HepG2 (cell line): Measurements from ENCODE around the gene PAK1. TPM values are rescaled to one million over a fixed set of nuclear protein-coding genes. Genes with fewer than 3 reads are reported as not detected.
A peak's percentile ranks its signal among the peaks of the same experiment; 100 is the strongest.

Experiments used
- ATAC-seq: fragments of 200-7000 bp; cut with Tn5 transposase; 3 replicates; pipeline ENCODE4 v1.9.1; 2020; ENCODE audit warnings: mild to moderate bottlenecking, moderate library complexity
- BruUV-seq: library from RNA; stranded (reverse); fragments of 400-500 nt; replicated peaks from 2 replicates; lab custom pipeline; 2021; lab: Mats Ljungman, UMichigan
- CTCF ChIA-PET: fragments of 300-600 bp; formaldehyde crosslinking; extraction: SDS; loops from one replicate; lab custom pipeline; 2021; ENCODE audit warnings: low total read pairs, inconsistent platforms, low intra/inter-chr PET ratio; lab: Yijun Ruan, JAX
- POLR2A ChIA-PET: fragments of 350-600 bp; sonication (Branson Sonifier 250); formaldehyde crosslinking; loops from one replicate; lab custom pipeline; 2020; ENCODE audit warnings: antibody characterized with exemption, inconsistent platforms; lab: Yijun Ruan, JAX
- DNase-seq: peaks from one replicate; pipeline ENCODE4 v3.0.0-alpha.2; 2015; ENCODE audit warnings: low spot score
- FAIRE-seq: peaks from 3 replicates; lab custom pipeline; 2011; peaks lifted over from hg19 to GRCh38; lab: Jason Lieb, UNC
- H2AFZ ChIP-seq: one replicate; pipeline ENCODE4 v1.6.1; 2011; ENCODE audit warnings: low read length, inconsistent platforms
- H3K27ac ChIP-seq: fragments of 300-600 bp; 3 replicates; pipeline ENCODE4 v1.8.0; 2011; ENCODE audit warnings: mixed run types, mild to moderate bottlenecking, mixed read lengths, low read length, inconsistent platforms; ENCODE audit not compliant: insufficient read depth; ENCODE audit errors: extremely low read length
- H3K27me3 ChIP-seq, 2 experiments: fragments of 200-600 bp in 1 of 2; 2 replicates in 1 of 2; 3 replicates in 1 of 2; pipeline versions ENCODE4 v1.6.0 to v1.8.0; 2011; ENCODE audit warnings: low read length in 2 of 2, mild to moderate bottlenecking in 2 of 2, moderate library complexity in 2 of 2, inconsistent platforms in 1 of 2; ENCODE audit not compliant: insufficient read depth in 2 of 2, control insufficient read depth in 1 of 2
- H3K36me3 ChIP-seq, 2 experiments: fragments of 200-600 bp in 1 of 2; replicated peaks in 1 of 2; 2 replicates in 1 of 2; 3 replicates in 1 of 2; pipeline versions ENCODE4 v1.5.1 to v1.8.0; 2011; ENCODE audit warnings: low read length in 2 of 2, inconsistent platforms in 1 of 2; ENCODE audit not compliant: insufficient read depth in 2 of 2, control insufficient read depth in 1 of 2
- H3K4me1 ChIP-seq: 2 replicates; pipeline ENCODE4 v1.5.1; 2012; ENCODE audit warnings: low read length, inconsistent platforms; ENCODE audit not compliant: insufficient read depth
- H3K4me2 ChIP-seq: 2 replicates; pipeline ENCODE4 v1.6.0; 2011; ENCODE audit warnings: low read depth, low read length, inconsistent platforms
- H3K4me3 ChIP-seq, 3 experiments: fragments of 200-600 bp in 1 of 3; sonication (generic), shearing (Covaris generic) in 1 of 3; replicated peaks in 1 of 3; 2 replicates each; pipeline ENCODE4 v1.5.1; 2011 to 2016; ENCODE audit warnings: low read length in 3 of 3, inconsistent platforms in 2 of 3, low read depth in 2 of 3, mild to moderate bottlenecking in 2 of 3, control low read depth in 1 of 3, mixed read lengths in 1 of 3; ENCODE audit not compliant: insufficient read depth in 1 of 3
- H3K79me2 ChIP-seq: one replicate; pipeline ENCODE4 v1.6.1; 2011; ENCODE audit warnings: low read length, inconsistent platforms; ENCODE audit not compliant: insufficient read depth
- H3K9ac ChIP-seq: 2 replicates; pipeline ENCODE4 v1.6.0; 2011; ENCODE audit warnings: mild to moderate bottlenecking, low read depth, low read length, inconsistent platforms; ENCODE audit not compliant: insufficient read depth
- H3K9me3 ChIP-seq: 2 replicates; pipeline ENCODE4 v1.5.1; 2012; ENCODE audit warnings: mild to moderate bottlenecking, low read length
- H4K20me1 ChIP-seq: 2 replicates; pipeline ENCODE4 v1.6.0; 2011; ENCODE audit warnings: inconsistent platforms, mild to moderate bottlenecking, low read length, moderate library complexity; ENCODE audit not compliant: insufficient read depth
- ATF4 ChIP-seq, 2 experiments: fragments of 450-650 bp in 1 of 2; sonication (generic) in 1 of 2; formaldehyde crosslinking; IDR thresholded peaks; 2 replicates each; pipeline versions ENCODE4 v1.5.0 to v1.8.0; 2020 to 2022; ENCODE audit warnings: mild to moderate bottlenecking in 1 of 2, missing genetic modification reagents in 1 of 2
- JUN ChIP-seq: sonication (generic); formaldehyde crosslinking; IDR thresholded peaks from 2 replicates; pipeline ENCODE4 v1.4.0; 2020; ENCODE audit warnings: mild to moderate bottlenecking, missing genetic modification reagents
- KAT7 ChIP-seq: IDR thresholded peaks from 2 replicates; pipeline ENCODE4 v1.6.1; 2018; ENCODE audit warnings: borderline replicate concordance, missing compliant biosample characterization
- KLF6 ChIP-seq: IDR thresholded peaks from 2 replicates; pipeline ENCODE4 v1.8.0; 2016; ENCODE audit warnings: missing biosample characterization, missing genetic modification reagents
- MAF1 ChIP-seq: sonication (generic); formaldehyde crosslinking; IDR thresholded peaks from 2 replicates; pipeline ENCODE4 v1.5.0; 2020; ENCODE audit warnings: missing genetic modification reagents, borderline replicate concordance
- NFAT5 ChIP-seq: sonication (generic); formaldehyde crosslinking; IDR thresholded peaks from 2 replicates; pipeline ENCODE4 v1.4.0; 2020; ENCODE audit warnings: missing genetic modification reagents
- NFE2L2 ChIP-seq: fragments of 150-350 bp; IDR thresholded peaks from 2 replicates; pipeline ENCODE4 v1.6.1; 2014; ENCODE audit warnings: low read length
- REXO4 ChIP-seq: sonication (generic); formaldehyde crosslinking; IDR thresholded peaks from 2 replicates; pipeline ENCODE4 v1.8.0; 2022; ENCODE audit warnings: missing genetic modification reagents, mild to moderate bottlenecking, borderline replicate concordance
- TAF1 ChIP-seq: sonication (generic); formaldehyde crosslinking; IDR thresholded peaks from 2 replicates; pipeline ENCODE4 v1.4.0; 2020; ENCODE audit warnings: missing genetic modification reagents
- TFAP4 ChIP-seq: sonication (generic); IDR thresholded peaks from 2 replicates; pipeline ENCODE4 v1.6.1; 2016; ENCODE audit warnings: low read depth, borderline replicate concordance
- ZNF335 ChIP-seq: sonication (generic); formaldehyde crosslinking; IDR thresholded peaks from 2 replicates; pipeline ENCODE4 v1.4.0; 2020; ENCODE audit warnings: missing genetic modification reagents
- ZNF878 ChIP-seq: sonication (generic); formaldehyde crosslinking; IDR thresholded peaks from 2 replicates; pipeline ENCODE4 v1.8.1; 2023; ENCODE audit warnings: mild to moderate bottlenecking, missing genetic modification reagents, moderate library complexity
- ZSCAN31 ChIP-seq: sonication (generic); formaldehyde crosslinking; IDR thresholded peaks from 2 replicates; pipeline ENCODE4 v1.5.0; 2020; ENCODE audit warnings: low read depth, mild to moderate bottlenecking, missing genetic modification reagents
- WGBS: methylation state at CpG from one replicate; pipeline ENCODE4 v1.1.6; 2017; ENCODE audit warnings: low lambda C conversion rate; 5-methylcytosine and 5-hydroxymethylcytosine counted together
- in situ Hi-C: cut with HindIII; loops from 2 replicates; pipeline ENCODE4 v1.10.0; 2017; ENCODE audit warnings: low pct_unique_long_range_greater_than_20kb; ENCODE audit not compliant: extremely low pct_ligation_motif_present
- intact Hi-C: fragments of 100-400 bp; cut with micrococcal nuclease; formaldehyde crosslinking; loops from one replicate; pipeline ENCODE4 v1.10.0; 2022; ENCODE audit not compliant: unreplicated experiment
- polyA plus RNA-seq, 8 experiments: library from polyadenylated mRNA; depleted of rRNA in 3 of 8; stranded (reverse) in 7 of 8; unstranded in 1 of 8; fragments of >200 nt; fragmentation: Illumina TruSeq in 4 of 8; extraction: Trizol in 4 of 8; gene quantifications; 2 replicates each; pipeline versions ENCODE4 v1.2.1 to v1.2.3, GENCODE V29; 2011 to 2016; ENCODE audit warnings: low read depth in 4 of 8, missing spikeins in 1 of 8, mixed read lengths in 1 of 8; ENCODE audit not compliant: insufficient read depth in 1 of 8
- total RNA-seq, 5 experiments: library from RNA; depleted of rRNA; stranded (reverse); fragments of >200 nt; fragmentation: Illumina TruSeq; extraction: Trizol; gene quantifications; 2 replicates each; pipeline ENCODE4 v1.2.3, GENCODE V29; 2016; ENCODE audit warnings: low read depth in 1 of 5

PAK1 gene
- total and polyA plus RNA-seq, 2 of the 13 experiments (the other 11 are each of a cell fraction or from before 2014, with no cell fraction given), result 1.5 to 4.3 TPM

GRCh38 chr11:77322506-77322905, 151.4 kb downstream of the PAK1 start:
- WGBS, result 54% methylated on average over 2 of the region's 2 CpGs
- H3K4me2 ChIP-seq, result no peak overlapping the region
- H3K27me3 ChIP-seq, result no peaks in the 10 kb centered on the region
- no peaks in the 10 kb centered on the region for H3K9me3 ChIP-seq
- ChIA-PET CTCF (no interaction called here), POLR2A (no interaction called here)
- no peaks in the 10 kb centered on the region for H3K4me1 ChIP-seq
- no TSS peak for BruUV-seq
- ATAC-seq, result no peak
- in situ Hi-C loops (no loop called here), intact Hi-C loops (no loop called here)
- DNase-seq, result no peak
- no peak overlapping the region for H3K27ac ChIP-seq
- no peaks in the 10 kb centered on the region for H3K36me3 ChIP-seq
- FAIRE-seq, result no peak
- TF ChIP-seq ZNF335 (CRISPR knock-in tag) (no peak), KLF6 (no peak), TFAP4 (peak; percentile 53; the same call in 1 of the 2 replicates)
- TF ChIP-seq, all 625 proteins: peak for 1
- Histone ChIP-seq H4K20me1 (no peaks in the 10 kb centered on the region), H3K9ac (no peak overlapping the region), H2AFZ (no peak overlapping the region), H3K79me2 (no peaks in the 10 kb centered on the region), H3K4me3 (no peak overlapping the region)

- H3K79me2 ChIP-seq, result no peaks in the 10 kb centered on the region
- TF ChIP-seq REXO4 (CRISPR knock-in tag), result no peak
- no peak for TF ChIP-seq MAF1 (CRISPR knock-in tag)
- no peak for TF ChIP-seq KAT7 (CRISPR knock-in tag)
- TF ChIP-seq JUN (CRISPR knock-in tag), result no peak
- no peak for TF ChIP-seq ZSCAN31 (CRISPR knock-in tag)
- TF ChIP-seq NFE2L2, result no peak
- TF ChIP-seq TAF1 (CRISPR knock-in tag), result no peak
- no peak for TF ChIP-seq ATF4 (CRISPR knock-in tag; IDR thresholded peaks at IDR 0.05)
- TF ChIP-seq ZNF878 (CRISPR knock-in tag), result no peak
- no peak for TF ChIP-seq NFAT5
These were observed 153.5 kb downstream of the PAK1 start for GRCh38 chr11:77320351-77320750.

More at GRCh38 chr11:77320351-77320750, 153.5 kb downstream of the PAK1 start:
- Histone ChIP-seq H3K4me1 (peaks cover 8% of the 10 kb centered on the region; the same call in 1 of the 2 replicates), H3K4me2 (no peak overlapping the region), H2AFZ (no peak overlapping the region), H3K9ac (no peak overlapping the region), H4K20me1 (no peaks in the 10 kb centered on the region), H3K27ac (no peak overlapping the region), H3K27me3 (no peaks in the 10 kb centered on the region), H3K36me3 (no peaks in the 10 kb centered on the region), H3K9me3 (no peaks in the 10 kb centered on the region), H3K4me3 (no peak overlapping the region)
- FAIRE-seq (no peak), ATAC-seq (no peak), DNase-seq (no peak)
- 40% methylated on average over 1 of the region's 1 CpG for WGBS
- intact Hi-C loops (no loop called here), in situ Hi-C loops (no loop called here)
- no TSS peak for BruUV-seq
- ChIA-PET CTCF (no interaction called here), POLR2A (no interaction called here)
